Thymus (tissue), 14 donors: ENCODE measurements around the gene SPINK2. TPM values are rescaled to one million over a fixed set of nuclear protein-coding genes. Genes with fewer than 3 reads are reported as not detected.

Experiments
- DNase-seq, 9 donors: peaks; one replicate each; pipeline ENCODE4 v3.0.0-alpha.2; 2013; ENCODE audit warnings: low spot score in 9 of 9, low read depth in 6 of 9, missing footprints in 1 of 9
- H3K27ac ChIP-seq, 2 donors: one replicate each; pipeline ENCODE4 v1.5.1; 2013; ENCODE audit warnings: control low read depth in 1 of 2, low read depth in 1 of 2, low read length in 1 of 2, mild to moderate bottlenecking in 1 of 2, moderate library complexity in 1 of 2
- H3K27me3 ChIP-seq, 2 donors: one replicate each; pipeline ENCODE4 v1.5.1; 2013; ENCODE audit warnings: low read length in 1 of 2; ENCODE audit not compliant: control insufficient read depth in 2 of 2, insufficient read depth in 1 of 2
- H3K36me3 ChIP-seq, 2 donors: one replicate each; pipeline ENCODE4 v1.5.1; 2013; ENCODE audit warnings: low read length in 1 of 2, mild to moderate bottlenecking in 1 of 2, moderate library complexity in 1 of 2; ENCODE audit not compliant: control insufficient read depth in 2 of 2, insufficient read depth in 2 of 2
- H3K4me1 ChIP-seq, 2 donors: one replicate each; pipeline ENCODE4 v1.5.1; 2013; ENCODE audit warnings: low read length in 2 of 2; ENCODE audit not compliant: control insufficient read depth in 2 of 2, insufficient read depth in 2 of 2
- H3K4me3 ChIP-seq, 2 donors: one replicate each; pipeline ENCODE4 v1.5.1; 2013; ENCODE audit warnings: low read length in 2 of 2, control low read depth in 1 of 2, mild to moderate bottlenecking in 1 of 2
- H3K9me3 ChIP-seq, 2 donors: one replicate each; pipeline ENCODE4 v1.5.1; 2013; ENCODE audit warnings: low read length in 1 of 2, mild to moderate bottlenecking in 1 of 2; ENCODE audit not compliant: control insufficient read depth in 2 of 2, insufficient read depth in 1 of 2
- WGBS: extraction: QIAGEN DNeasy Blood & Tissue Kit; methylation state at CpG from one replicate; pipeline ENCODE4 v1.1.7; 2013; 5-methylcytosine and 5-hydroxymethylcytosine counted together
- long read RNA-seq, 10 donors: transcript quantifications; one replicate each; lab custom pipeline, GENCODE V29; 2026
- polyA plus RNA-seq: library from polyadenylated mRNA; stranded (reverse); fragments of 200-250 nt; gene quantifications from one replicate; pipeline ENCODE4 v1.2.3, GENCODE V29; 2013
- total RNA-seq: library from RNA; stranded (reverse); fragments of 120-200 nt; gene quantifications from one replicate; pipeline ENCODE4 v1.2.4, GENCODE V29; 2013
- donor health status: healthy.

SPINK2 gene
- total RNA-seq (5.8 TPM), polyA plus RNA-seq (5.8 TPM)
- long read RNA-seq, donor 1: 0 reads
- long read RNA-seq, donor 2: 0 reads
- long read RNA-seq, donor 3, partial matches to known transcripts: 0 of 1 reads
- long read RNA-seq, donor 3, other reads (novel, unspliced or antisense): 0 of 1 reads
- long read RNA-seq, donor 4: 0 reads
- long read RNA-seq, donor 5, partial matches to known transcripts: 0 of 5 reads
- long read RNA-seq, donor 5, other reads (novel, unspliced or antisense): 0 of 5 reads
- long read RNA-seq, donor 6, partial matches to known transcripts: 0 of 2 reads
- long read RNA-seq, donor 6, other reads (novel, unspliced or antisense): 0 of 2 reads
- long read RNA-seq, donor 7, partial matches to known transcripts: 0 of 4 reads
- long read RNA-seq, donor 7, other reads (novel, unspliced or antisense): 0 of 4 reads
- long read RNA-seq, donor 8, partial matches to known transcripts: 0 of 3 reads
- long read RNA-seq, donor 8, other reads (novel, unspliced or antisense): 0 of 3 reads
- long read RNA-seq, donor 9, partial matches to known transcripts: 0 of 1 reads
- long read RNA-seq, donor 9, other reads (novel, unspliced or antisense): 0 of 1 reads
- long read RNA-seq, donor 10, partial matches to known transcripts: 0 of 3 reads
- long read RNA-seq, donor 10, other reads (novel, unspliced or antisense): 0 of 3 reads

GRCh38 chr4:56821381-56822243, at the start of gene SPINK2:
Gene SPINK2 (minus strand): TSS chr4:56821701. CDS start chr4:56821662, 39 bp downstream.
- peaks cover 4 to 13% of the 10 kb centered on the region in 2 donors for H3K27me3 ChIP-seq
- 2% methylated on average over 58 of the region's 58 CpGs for WGBS
- DNase-seq: peak in 5 of 9 donors; percentile 44 to 82 (median 66)
- H3K36me3 ChIP-seq: no peaks in the 10 kb centered on the region
- no peak within 1 kb of the TSS for H3K27ac ChIP-seq
- no peaks in the 10 kb centered on the region for H3K9me3 ChIP-seq
- H3K4me1 ChIP-seq: peaks cover 5 to 10% of the 10 kb centered on the region in 2 donors
- peak within 1 kb of the TSS; percentile 43 to 49 for H3K4me3 ChIP-seq

- Histone ChIP-seq H3K36me3 (no peaks in the 10 kb centered on the region), H3K27me3 (no peaks in the 10 kb centered on the region), H3K9me3 (no peaks in the 10 kb centered on the region), H3K4me3 (no peak overlapping the region), H3K4me1 (peaks cover 3 to 6% of the 10 kb centered on the region in 2 donors), H3K27ac (no peak overlapping the region)
- 25% methylated on average over 4 of the region's 4 CpGs for WGBS
- no peak for DNase-seq
Measured at GRCh38 chr4:56870946-56871345, 49.4 kb upstream of the SPINK2 start.

GRCh38 chr4:56863441-56864139, 42.1 kb upstream of the SPINK2 start:
- no peak overlapping the region for H3K27ac ChIP-seq
- no peaks in the 10 kb centered on the region for H3K36me3 ChIP-seq
- no peaks in the 10 kb centered on the region for H3K9me3 ChIP-seq
- no peaks in the 10 kb centered on the region for H3K27me3 ChIP-seq
- no peak for DNase-seq
- H3K4me3 ChIP-seq: no peak overlapping the region
- 93% methylated on average over 7 of the region's 7 CpGs for WGBS
- H3K4me1 ChIP-seq: no peaks in the 10 kb centered on the region

GRCh38 chr4:56861360-56861759, 39.9 kb upstream of the SPINK2 start:
- Histone ChIP-seq H3K27ac (no peak overlapping the region), H3K27me3 (no peaks in the 10 kb centered on the region), H3K9me3 (no peaks in the 10 kb centered on the region), H3K4me1 (no peaks in the 10 kb centered on the region), H3K36me3 (no peaks in the 10 kb centered on the region), H3K4me3 (no peak overlapping the region)
- WGBS: 91% methylated on average over 1 of the region's 1 CpG
- no peak for DNase-seq

- Histone ChIP-seq H3K27me3 (no peaks in the 10 kb centered on the region), H3K27ac (no peak overlapping the region), H3K4me1 (no peaks in the 10 kb centered on the region), H3K36me3 (no peaks in the 10 kb centered on the region), H3K4me3 (no peak overlapping the region), H3K9me3 (no peaks in the 10 kb centered on the region)
- 99% methylated on average over 3 of the region's 3 CpGs for WGBS
- no peak for DNase-seq
Measured at GRCh38 chr4:56860781-56861180, 39.3 kb upstream of the SPINK2 start.

- no peaks in the 10 kb centered on the region for H3K9me3 ChIP-seq
- H3K4me3 ChIP-seq: no peak overlapping the region
- WGBS: 81% methylated on average over 5 of the region's 5 CpGs
- no peaks in the 10 kb centered on the region for H3K27me3 ChIP-seq
- H3K36me3 ChIP-seq: no peaks in the 10 kb centered on the region
- no peak for DNase-seq
- no peak overlapping the region for H3K27ac ChIP-seq
- no peaks in the 10 kb centered on the region for H3K4me1 ChIP-seq
Measured at GRCh38 chr4:56859841-56860240, 38.3 kb upstream of the SPINK2 start.

GRCh38 chr4:56857601-56858309, 36.3 kb upstream of the SPINK2 start:
- H3K27ac ChIP-seq: no peak overlapping the region
- 86% methylated on average over 2 of the region's 2 CpGs for WGBS
- no peaks in the 10 kb centered on the region for H3K9me3 ChIP-seq
- H3K36me3 ChIP-seq: no peaks in the 10 kb centered on the region
- no peak for DNase-seq
- no peaks in the 10 kb centered on the region for H3K27me3 ChIP-seq
- no peaks in the 10 kb centered on the region for H3K4me1 ChIP-seq
- no peak overlapping the region for H3K4me3 ChIP-seq

GRCh38 chr4:56856656-56857055, 35.2 kb upstream of the SPINK2 start:
- WGBS: 94% methylated on average over 5 of the region's 5 CpGs
- H3K27ac ChIP-seq: no peak overlapping the region
- no peak for DNase-seq

More at GRCh38 chr4:56856656-56857055, 35.2 kb upstream of the SPINK2 start:
- no peak overlapping the region for H3K4me3 ChIP-seq
- H3K4me1 ChIP-seq: no peaks in the 10 kb centered on the region
- H3K27me3 ChIP-seq: no peaks in the 10 kb centered on the region
- no peaks in the 10 kb centered on the region for H3K36me3 ChIP-seq
- no peaks in the 10 kb centered on the region for H3K9me3 ChIP-seq
